Transverse colon (tissue), 4 donors: ENCODE measurements around the gene TRIM8.

Source experiments
- EP300 ChIP-seq: sonication (generic); formaldehyde crosslinking; IDR thresholded peaks from one replicate; pipeline ENCODE4 v1.6.1; 2017; ENCODE audit warnings: antibody characterized with exemption, low read depth
- POLR2A ChIP-seq: fragments of 450-650 bp; IDR thresholded peaks from one replicate; pipeline ENCODE4 v1.6.1; 2016; ENCODE audit warnings: antibody characterized with exemption, mild to moderate bottlenecking, moderate library complexity
- POLR2AphosphoS5 ChIP-seq, 3 donors: sonication (generic); formaldehyde crosslinking; IDR thresholded peaks; one replicate each; pipeline ENCODE4 v1.6.1; 2016; ENCODE audit warnings: antibody characterized with exemption in 3 of 3
- TF ChIP-seq, protein P1 (sequence below), 5 experiments: fragments of 200-600 bp in 3 of 5; fragments of 450-650 bp in 2 of 5; sonication (generic) in 3 of 5; IDR thresholded peaks; 1 replicate in 2 of 5; 2 replicates in 3 of 5; pipeline ENCODE4 v1.5.1; 2016 to 2017; ENCODE audit warnings: antibody characterized with exemption in 5 of 5, inconsistent platforms in 3 of 5, mild to moderate bottlenecking in 2 of 5, moderate library complexity in 1 of 5

DNA sequence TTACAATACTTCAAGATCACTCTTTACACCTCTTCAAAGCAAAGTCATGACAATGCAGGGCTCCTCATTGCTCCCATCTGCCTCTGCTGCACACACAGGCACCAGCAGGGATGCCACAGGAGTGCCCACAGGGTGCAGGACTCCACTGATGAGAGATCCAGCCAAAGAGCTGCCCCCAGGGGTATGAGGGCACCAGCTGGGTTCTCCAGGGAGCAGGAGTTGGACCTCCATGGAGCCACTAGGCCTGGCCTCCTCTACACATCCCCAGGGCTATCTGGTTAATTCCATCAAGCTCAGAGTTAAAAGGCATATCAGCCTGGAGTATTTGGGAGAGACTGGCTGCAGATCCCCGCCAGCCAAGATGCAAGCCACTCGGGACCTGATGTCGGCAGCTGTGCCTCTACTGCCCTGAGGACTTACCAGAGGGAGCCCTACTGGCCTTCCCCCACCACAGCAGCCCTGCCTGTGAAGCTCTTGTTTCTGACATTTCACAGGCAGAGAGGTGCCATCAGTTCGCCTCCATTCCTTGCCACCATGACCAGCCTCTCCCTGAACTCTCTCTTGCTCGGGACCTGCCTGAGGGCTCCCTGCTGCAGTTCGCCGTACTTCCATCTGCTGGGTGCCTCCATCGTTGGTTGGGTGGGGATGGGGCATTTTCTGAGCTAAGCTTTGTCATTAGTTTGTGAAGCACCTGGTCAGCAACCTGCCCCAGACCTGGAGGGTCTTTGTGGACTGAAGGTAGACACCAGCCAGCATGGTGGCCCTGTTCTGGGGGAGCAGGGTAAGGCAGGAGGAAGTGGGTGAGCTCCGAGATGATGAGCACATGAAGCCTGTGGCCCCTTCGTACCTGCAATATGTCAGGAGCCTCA is 12.5 kb upstream of the TRIM8 start:
- TF ChIP-seq, protein P1, sequence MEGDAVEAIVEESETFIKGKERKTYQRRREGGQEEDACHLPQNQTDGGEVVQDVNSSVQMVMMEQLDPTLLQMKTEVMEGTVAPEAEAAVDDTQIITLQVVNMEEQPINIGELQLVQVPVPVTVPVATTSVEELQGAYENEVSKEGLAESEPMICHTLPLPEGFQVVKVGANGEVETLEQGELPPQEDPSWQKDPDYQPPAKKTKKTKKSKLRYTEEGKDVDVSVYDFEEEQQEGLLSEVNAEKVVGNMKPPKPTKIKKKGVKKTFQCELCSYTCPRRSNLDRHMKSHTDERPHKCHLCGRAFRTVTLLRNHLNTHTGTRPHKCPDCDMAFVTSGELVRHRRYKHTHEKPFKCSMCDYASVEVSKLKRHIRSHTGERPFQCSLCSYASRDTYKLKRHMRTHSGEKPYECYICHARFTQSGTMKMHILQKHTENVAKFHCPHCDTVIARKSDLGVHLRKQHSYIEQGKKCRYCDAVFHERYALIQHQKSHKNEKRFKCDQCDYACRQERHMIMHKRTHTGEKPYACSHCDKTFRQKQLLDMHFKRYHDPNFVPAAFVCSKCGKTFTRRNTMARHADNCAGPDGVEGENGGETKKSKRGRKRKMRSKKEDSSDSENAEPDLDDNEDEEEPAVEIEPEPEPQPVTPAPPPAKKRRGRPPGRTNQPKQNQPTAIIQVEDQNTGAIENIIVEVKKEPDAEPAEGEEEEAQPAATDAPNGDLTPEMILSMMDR (IDR thresholded peaks at IDR 0.05), result no peak
- TF ChIP-seq POLR2A, result no peak
- no peak for TF ChIP-seq EP300
- no peak for TF ChIP-seq POLR2AphosphoS5 (IDR thresholded peaks at IDR 0.05)
